ENCODE results near the gene FAM124A. TPM values are rescaled to one million over a fixed set of nuclear protein-coding genes. Genes with fewer than 3 reads are reported as not detected.

FAM124A gene
- total RNA-seq, 4 donors from 2014 or later: 1.9 to 17.7 (median 2.7) TPM

DNA sequence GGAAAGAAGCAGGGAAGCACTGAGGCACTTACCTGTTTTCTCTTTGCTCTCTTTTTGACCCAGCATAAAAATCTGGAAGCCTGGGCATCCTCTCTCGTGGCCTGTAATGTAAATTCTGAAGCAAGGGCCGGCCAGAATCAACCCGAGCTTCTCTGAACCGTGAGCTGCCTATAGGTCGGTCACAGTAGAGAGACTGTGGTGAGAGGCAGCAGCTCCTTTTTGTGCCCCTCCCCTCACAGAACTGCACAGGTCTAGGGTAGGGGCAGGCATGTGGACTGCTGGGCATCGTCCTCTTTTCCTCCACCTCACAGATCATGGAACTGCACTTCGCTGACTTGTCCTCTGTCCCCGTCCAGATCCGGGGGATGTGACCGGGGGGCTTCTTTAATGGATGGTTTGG lies 12.5 kb downstream of the FAM124A start:
- TF ChIP-seq POLR2AphosphoS5 (IDR thresholded peaks at IDR 0.05) (no peak), EP300 (IDR thresholded peaks at IDR 0.05; ENCODE audit: low read depth) (no peak), POLR2A (IDR thresholded peaks at IDR 0.05) (no peak)
- TF ChIP-seq, protein P1, sequence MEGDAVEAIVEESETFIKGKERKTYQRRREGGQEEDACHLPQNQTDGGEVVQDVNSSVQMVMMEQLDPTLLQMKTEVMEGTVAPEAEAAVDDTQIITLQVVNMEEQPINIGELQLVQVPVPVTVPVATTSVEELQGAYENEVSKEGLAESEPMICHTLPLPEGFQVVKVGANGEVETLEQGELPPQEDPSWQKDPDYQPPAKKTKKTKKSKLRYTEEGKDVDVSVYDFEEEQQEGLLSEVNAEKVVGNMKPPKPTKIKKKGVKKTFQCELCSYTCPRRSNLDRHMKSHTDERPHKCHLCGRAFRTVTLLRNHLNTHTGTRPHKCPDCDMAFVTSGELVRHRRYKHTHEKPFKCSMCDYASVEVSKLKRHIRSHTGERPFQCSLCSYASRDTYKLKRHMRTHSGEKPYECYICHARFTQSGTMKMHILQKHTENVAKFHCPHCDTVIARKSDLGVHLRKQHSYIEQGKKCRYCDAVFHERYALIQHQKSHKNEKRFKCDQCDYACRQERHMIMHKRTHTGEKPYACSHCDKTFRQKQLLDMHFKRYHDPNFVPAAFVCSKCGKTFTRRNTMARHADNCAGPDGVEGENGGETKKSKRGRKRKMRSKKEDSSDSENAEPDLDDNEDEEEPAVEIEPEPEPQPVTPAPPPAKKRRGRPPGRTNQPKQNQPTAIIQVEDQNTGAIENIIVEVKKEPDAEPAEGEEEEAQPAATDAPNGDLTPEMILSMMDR (IDR thresholded peaks at IDR 0.05): no peak
- Histone ChIP-seq H3K9me3 (no peaks in the 10 kb centered on the region), H3K4me3 (no peak overlapping the region), H3K36me3 (no peaks in the 10 kb centered on the region), H3K27me3 (no peaks in the 10 kb centered on the region), H3K27ac (no peak overlapping the region), H3K4me1 (peaks cover 0 to 11% (median 5%) of the 10 kb centered on the region in 4 donors)
- in situ Hi-C loops (cut with MboI; ENCODE audit: low pct_ligation_motif_present in 1 of 4, low pct_unique_long_range_greater_than_20kb in 1 of 4, low sequenced_read_pairs in 3 of 4): no loop called here
- intact Hi-C loops (cut with DNase I; ENCODE audit: low total_unique reads): no loop called here
- DNase-seq: no peak
- 80 to 84% methylated on average over 5 to 10 of the region's 10 CpGs for WGBS, 2 donors (ENCODE audit: low coverage in 1 of 2)

DNA sequence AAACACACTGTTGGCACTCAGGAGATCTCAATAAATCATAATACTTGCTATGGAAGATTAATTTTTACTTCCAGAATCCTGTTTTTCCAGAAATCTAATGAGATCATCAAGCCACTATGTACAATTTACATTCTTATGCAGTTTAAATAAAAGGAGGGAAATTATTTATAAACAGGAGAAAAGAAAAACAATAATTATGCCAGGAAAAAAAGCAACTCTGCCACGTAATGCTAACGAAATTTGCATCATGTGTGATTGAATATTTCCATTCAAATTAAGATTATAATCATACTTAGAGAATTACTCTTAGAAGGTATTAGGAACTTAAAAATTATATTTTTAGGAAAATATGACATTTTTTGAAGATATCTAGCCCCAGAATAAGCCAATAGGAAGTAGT lies 13.0 kb downstream of the FAM124A start:
- H3K4me3 ChIP-seq: no peak overlapping the region
- TF ChIP-seq, protein P1 (IDR thresholded peaks at IDR 0.05): no peak
- TF ChIP-seq EP300 (IDR thresholded peaks at IDR 0.05; ENCODE audit: low read depth) (no peak), POLR2AphosphoS5 (IDR thresholded peaks at IDR 0.05) (no peak), POLR2A (IDR thresholded peaks at IDR 0.05) (no peak)
- no peaks in the 10 kb centered on the region for H3K36me3 ChIP-seq
- H3K27ac ChIP-seq: no peak overlapping the region
- in situ Hi-C loops (cut with MboI; ENCODE audit: low pct_ligation_motif_present in 1 of 4, low pct_unique_long_range_greater_than_20kb in 1 of 4, low sequenced_read_pairs in 3 of 4): no loop called here
- no peaks in the 10 kb centered on the region for H3K27me3 ChIP-seq
- intact Hi-C loops (cut with DNase I; ENCODE audit: low total_unique reads): no loop called here
- 65% methylated on average over 2 of the region's 2 CpGs for WGBS, 2 donors (ENCODE audit: low coverage in 1 of 2)
- peaks cover 0 to 6% (median 3%) of the 10 kb centered on the region in 4 donors for H3K4me1 ChIP-seq
- no peak for DNase-seq
- no peaks in the 10 kb centered on the region for H3K9me3 ChIP-seq

DNA sequence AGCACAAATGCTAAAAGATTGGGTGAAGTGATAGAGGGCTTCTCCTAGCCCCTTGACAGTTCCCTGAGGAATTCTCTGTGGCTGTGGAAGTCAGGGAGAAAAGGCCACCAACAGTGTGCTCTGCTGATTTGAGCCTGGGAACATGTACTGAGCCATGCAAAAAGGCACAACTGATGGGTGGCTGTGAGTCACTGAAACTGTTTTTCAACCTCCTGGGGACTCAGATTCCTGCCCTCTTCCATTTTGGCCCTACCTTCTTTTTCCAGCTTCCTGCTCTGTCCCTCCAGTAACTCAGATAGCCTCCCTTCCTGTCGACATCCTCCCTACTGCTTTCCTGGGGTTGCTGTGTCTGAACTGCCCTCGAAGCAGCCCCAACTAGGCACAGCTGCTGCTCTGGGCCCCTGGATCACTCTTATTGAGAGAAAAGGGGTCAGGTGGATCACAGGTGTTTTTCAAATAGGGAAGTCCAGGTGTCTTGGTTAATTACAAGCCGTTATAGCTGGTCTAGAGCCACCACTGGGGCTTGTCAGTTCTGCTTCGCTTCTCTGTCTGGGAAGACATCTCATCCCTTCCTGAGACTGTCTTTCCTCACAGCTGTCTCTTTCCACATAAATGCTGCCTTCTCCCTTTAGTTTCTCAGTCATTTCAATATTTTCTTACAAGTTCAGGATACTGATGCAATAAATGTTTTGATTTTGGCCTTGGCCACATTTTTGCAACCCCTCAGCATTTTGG lies 13.7 kb downstream of the FAM124A start:
- no peaks in the 10 kb centered on the region for H3K9me3 ChIP-seq

DNA sequence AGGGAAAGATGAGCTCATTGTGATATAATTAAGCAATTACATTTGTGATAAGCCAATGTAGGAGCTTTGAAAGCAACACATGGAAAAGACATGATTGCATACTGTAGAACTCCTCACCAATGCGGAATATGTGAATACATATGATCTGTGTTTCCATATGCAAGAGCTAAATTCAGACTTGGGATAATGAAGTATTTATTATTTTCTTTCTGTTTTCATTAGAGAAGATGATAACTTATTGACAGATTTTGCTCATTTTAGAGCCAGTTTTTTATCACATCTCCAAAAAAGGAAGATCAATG lies 14.2 kb downstream of the FAM124A start:
- intact Hi-C loops (cut with DNase I; ENCODE audit: low total_unique reads) (no loop called here), in situ Hi-C loops (cut with MboI; ENCODE audit: low pct_ligation_motif_present in 1 of 4, low pct_unique_long_range_greater_than_20kb in 1 of 4, low sequenced_read_pairs in 3 of 4) (no loop called here)
- WGBS, 2 donors (ENCODE audit: low coverage in 1 of 2): 98 to 100% methylated on average over 1 of the region's 1 CpG

More for the DNA sequence above, 13.7 kb downstream of the FAM124A start:
- Histone ChIP-seq H3K27me3 (no peaks in the 10 kb centered on the region), H3K36me3 (no peaks in the 10 kb centered on the region), H3K4me3 (no peak overlapping the region), H3K4me1 (peaks cover 0 to 3% (median 0%) of the 10 kb centered on the region in 4 donors), H3K27ac (peak overlapping the region in 2 of 4 donors; percentile 4 to 5)
- 38 to 62% methylated on average over 2 to 4 of the region's 4 CpGs for WGBS, 2 donors (ENCODE audit: low coverage in 1 of 2)
- TF ChIP-seq, protein P1 (IDR thresholded peaks at IDR 0.05): no peak
- no peak for TF ChIP-seq POLR2AphosphoS5 (IDR thresholded peaks at IDR 0.05)
- TF ChIP-seq POLR2A (IDR thresholded peaks at IDR 0.05): no peak
- TF ChIP-seq EP300 (IDR thresholded peaks at IDR 0.05; ENCODE audit: low read depth): no peak
- intact Hi-C loops (cut with DNase I; ENCODE audit: low total_unique reads): no loop called here
- DNase-seq: no peak
- in situ Hi-C loops (cut with MboI; ENCODE audit: low pct_ligation_motif_present in 1 of 4, low pct_unique_long_range_greater_than_20kb in 1 of 4, low sequenced_read_pairs in 3 of 4): no loop called here

DNA sequence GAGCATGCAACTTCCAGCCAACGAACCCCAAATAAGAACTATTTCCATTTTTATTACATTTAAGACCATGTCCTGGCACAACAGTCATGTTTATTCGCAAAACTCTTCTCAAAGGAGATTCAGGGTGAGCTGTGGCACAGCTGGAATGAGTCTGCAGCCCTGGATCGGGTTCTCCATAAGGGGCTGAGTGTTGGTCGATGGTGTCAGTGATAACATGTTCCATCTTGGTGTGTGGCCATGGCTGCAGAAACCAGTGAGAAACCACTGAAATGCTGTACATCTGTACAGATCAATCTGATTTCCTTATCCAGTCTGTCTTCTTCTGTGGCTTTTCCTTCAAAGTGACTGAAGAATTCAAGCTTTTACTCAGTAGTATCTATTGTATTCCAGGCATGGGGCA lies 15.2 kb downstream of the FAM124A start:
- intact Hi-C loops (cut with DNase I; ENCODE audit: low total_unique reads): no loop called here
- TF ChIP-seq POLR2A (IDR thresholded peaks at IDR 0.05) (no peak), POLR2AphosphoS5 (IDR thresholded peaks at IDR 0.05) (no peak), EP300 (IDR thresholded peaks at IDR 0.05; ENCODE audit: low read depth) (no peak)
- TF ChIP-seq, protein P1 (IDR thresholded peaks at IDR 0.05): no peak
- Histone ChIP-seq H3K9me3 (no peaks in the 10 kb centered on the region), H3K27ac (no peak overlapping the region), H3K36me3 (no peaks in the 10 kb centered on the region), H3K27me3 (no peaks in the 10 kb centered on the region), H3K4me1 (peaks cover 0 to 7% (median 4%) of the 10 kb centered on the region in 4 donors), H3K4me3 (no peak overlapping the region)
- in situ Hi-C loops (cut with MboI; ENCODE audit: low pct_ligation_motif_present in 1 of 4, low pct_unique_long_range_greater_than_20kb in 1 of 4, low sequenced_read_pairs in 3 of 4): no loop called here
- no peak for DNase-seq
- WGBS, 2 donors (ENCODE audit: low coverage in 1 of 2): 77 to 95% methylated on average over 2 to 4 of the region's 4 CpGs

More for the DNA sequence above, 14.2 kb downstream of the FAM124A start:
- DNase-seq: no peak
- H3K36me3 ChIP-seq: no peaks in the 10 kb centered on the region
- H3K27ac ChIP-seq: no peak overlapping the region
- no peaks in the 10 kb centered on the region for H3K9me3 ChIP-seq
- TF ChIP-seq POLR2AphosphoS5 (IDR thresholded peaks at IDR 0.05): no peak
- no peaks in the 10 kb centered on the region for H3K27me3 ChIP-seq
- peaks cover 0 to 3% (median 0%) of the 10 kb centered on the region in 4 donors for H3K4me1 ChIP-seq
- H3K4me3 ChIP-seq: no peak overlapping the region

Measured in transverse colon (tissue), 4 donors.